ENCODE measurements around the gene UTF1. TPM values are rescaled to one million over a fixed set of nuclear protein-coding genes. Genes with fewer than 3 reads are reported as not detected.

Gene UTF1
- total RNA-seq, 4 donors from 2014 or later = not detected

DNA sequence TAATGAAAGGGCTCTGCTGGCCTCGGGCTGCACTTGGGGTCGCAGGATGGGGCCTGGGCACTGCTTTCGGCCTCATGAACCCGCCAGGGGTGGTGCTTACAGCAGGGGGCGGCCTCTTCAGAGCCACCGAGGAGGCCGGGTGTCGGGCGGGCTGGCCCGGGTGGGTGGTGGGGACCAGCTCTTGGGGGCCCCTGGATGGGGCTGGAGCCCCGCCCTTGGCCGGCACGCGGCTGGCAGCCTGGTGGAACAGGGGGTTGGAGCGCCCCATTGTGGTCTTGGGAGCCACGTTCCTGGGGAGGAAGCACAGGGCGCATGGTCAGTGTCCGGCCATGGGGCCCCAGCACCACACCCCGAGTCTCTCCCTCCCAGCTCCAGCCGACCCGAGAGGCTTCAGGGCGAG is 37.8 kb downstream of the UTF1 start:
- TF ChIP-seq, protein P1, sequence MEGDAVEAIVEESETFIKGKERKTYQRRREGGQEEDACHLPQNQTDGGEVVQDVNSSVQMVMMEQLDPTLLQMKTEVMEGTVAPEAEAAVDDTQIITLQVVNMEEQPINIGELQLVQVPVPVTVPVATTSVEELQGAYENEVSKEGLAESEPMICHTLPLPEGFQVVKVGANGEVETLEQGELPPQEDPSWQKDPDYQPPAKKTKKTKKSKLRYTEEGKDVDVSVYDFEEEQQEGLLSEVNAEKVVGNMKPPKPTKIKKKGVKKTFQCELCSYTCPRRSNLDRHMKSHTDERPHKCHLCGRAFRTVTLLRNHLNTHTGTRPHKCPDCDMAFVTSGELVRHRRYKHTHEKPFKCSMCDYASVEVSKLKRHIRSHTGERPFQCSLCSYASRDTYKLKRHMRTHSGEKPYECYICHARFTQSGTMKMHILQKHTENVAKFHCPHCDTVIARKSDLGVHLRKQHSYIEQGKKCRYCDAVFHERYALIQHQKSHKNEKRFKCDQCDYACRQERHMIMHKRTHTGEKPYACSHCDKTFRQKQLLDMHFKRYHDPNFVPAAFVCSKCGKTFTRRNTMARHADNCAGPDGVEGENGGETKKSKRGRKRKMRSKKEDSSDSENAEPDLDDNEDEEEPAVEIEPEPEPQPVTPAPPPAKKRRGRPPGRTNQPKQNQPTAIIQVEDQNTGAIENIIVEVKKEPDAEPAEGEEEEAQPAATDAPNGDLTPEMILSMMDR (IDR thresholded peaks at IDR 0.05; ENCODE audit: low read depth) = no peak

DNA sequence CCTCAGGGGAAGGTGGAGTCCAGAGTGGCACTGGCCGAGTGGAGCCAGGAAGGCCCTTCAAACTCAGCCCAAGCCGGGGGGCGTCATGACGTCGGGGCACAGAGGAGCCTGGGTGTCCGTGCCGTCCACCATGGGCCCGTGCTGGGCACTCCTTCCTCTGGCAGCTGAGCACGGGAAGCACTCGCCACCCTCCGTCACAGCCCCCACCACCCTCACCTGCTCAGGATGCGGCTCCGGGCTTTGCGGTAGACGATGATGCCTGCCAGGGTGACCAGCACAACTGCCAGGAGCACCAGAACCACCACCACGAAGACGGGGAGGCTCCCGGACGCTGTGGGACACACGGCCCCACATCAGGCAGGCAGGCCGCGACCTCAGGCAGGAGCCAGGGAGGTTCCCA is 38.5 kb downstream of the UTF1 start:
- TF ChIP-seq, protein P1 (IDR thresholded peaks at IDR 0.05; ENCODE audit: low read depth) = no peak

- TF ChIP-seq, protein P1 (IDR thresholded peaks at IDR 0.05; ENCODE audit: low read depth) = no peak
These were observed 39.4 kb downstream of the UTF1 start for GRCh38 chr10:133269367-133269766.

- TF ChIP-seq, protein P1 (IDR thresholded peaks at IDR 0.05; ENCODE audit: low read depth) = no peak
These were observed 40.2 kb downstream of the UTF1 start for GRCh38 chr10:133270204-133270603.

- TF ChIP-seq, protein P1 (IDR thresholded peaks at IDR 0.05; ENCODE audit: low read depth) = no peak
These were observed 40.8 kb downstream of the UTF1 start for GRCh38 chr10:133270773-133271297.

DNA sequence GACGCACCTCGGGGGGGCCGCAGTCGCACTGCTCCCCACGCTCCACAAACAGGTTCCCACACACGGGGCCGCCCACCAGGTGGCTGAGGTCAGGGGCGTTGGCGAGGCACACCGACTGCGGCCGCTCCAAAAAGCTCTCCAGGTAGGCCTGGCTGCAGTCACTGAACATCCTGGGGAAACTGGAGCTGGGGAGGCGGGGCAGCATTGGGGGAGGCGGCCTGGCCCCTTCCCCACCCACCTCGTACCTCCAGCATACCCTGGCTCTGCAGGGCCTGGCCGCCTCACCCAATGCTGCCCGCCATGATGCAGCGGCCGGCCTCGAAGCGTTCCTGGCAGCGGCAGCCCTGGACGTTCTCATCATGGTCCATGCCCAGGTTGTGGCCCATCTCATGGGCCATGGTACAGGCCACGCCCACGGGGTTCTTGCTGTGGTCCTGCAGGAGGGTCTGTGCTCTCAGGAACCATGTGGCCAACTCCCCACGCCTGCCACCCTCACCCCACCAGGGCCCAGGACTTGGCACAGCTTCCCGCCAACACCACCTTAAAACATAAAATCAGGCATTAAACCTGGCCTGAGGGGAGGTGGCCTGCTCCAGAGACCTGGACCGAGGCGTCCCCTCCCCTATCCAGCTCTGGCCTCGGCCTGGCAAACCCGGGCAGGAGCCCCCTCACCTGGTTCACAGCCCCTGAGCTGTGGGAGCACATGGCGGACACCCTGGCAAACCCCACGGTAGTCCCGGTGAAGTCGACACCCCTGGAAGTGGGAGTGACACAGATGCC is 41.7 kb downstream of the UTF1 start:
- TF ChIP-seq, protein P1 (IDR thresholded peaks at IDR 0.05; ENCODE audit: low read depth) = no peak

- TF ChIP-seq, protein P1 (IDR thresholded peaks at IDR 0.05; ENCODE audit: low read depth) = no peak
These were observed 42.4 kb downstream of the UTF1 start for GRCh38 chr10:133272301-133272963.
